Measurements from ENCODE around the gene CRTC3.
"Not testable (repeated sequence)": the region's sequence is repeated elsewhere in the genome, so short reads cannot be mapped to it uniquely, and the experiment has no call there.

The CRTC3 gene

DNA sequence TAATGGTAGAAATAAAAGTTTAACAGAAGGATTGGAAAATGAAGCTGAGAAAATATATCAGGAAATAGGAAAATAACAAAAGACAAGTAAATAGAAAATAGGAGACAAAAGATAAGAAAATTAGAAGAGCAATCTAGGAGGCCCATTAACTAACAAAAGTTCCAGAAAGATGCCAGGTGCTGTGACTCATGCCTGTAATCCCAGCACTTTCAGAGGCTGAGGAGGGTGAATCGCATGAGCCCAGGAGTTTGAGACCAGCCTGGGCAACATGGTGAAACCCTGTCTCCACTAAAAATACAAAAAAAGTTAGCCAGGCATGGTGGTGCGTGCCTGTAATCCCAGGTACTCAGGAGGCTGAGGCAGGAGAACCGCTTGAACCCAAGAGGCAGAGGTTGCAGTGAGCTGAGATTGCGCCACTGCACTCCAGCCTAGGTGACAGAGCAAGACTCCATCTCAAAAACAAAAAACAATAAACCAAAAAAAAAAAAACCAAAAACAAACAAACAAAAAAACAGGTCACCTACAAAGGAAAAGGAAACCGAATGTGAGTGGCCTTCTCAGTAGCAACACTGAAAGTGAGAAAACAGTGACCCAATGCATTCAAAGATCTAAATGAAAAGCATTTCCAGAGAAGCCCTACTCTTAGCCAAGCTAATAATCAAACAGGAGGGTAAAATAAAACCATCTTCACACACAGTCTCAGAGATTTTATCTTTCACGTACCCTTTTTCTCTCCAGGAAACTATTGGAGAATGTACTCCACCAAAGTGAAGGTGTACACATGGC, 5.5 kb upstream of the CRTC3 start:
- DNase-seq, result not testable (repeated sequence)

DNA sequence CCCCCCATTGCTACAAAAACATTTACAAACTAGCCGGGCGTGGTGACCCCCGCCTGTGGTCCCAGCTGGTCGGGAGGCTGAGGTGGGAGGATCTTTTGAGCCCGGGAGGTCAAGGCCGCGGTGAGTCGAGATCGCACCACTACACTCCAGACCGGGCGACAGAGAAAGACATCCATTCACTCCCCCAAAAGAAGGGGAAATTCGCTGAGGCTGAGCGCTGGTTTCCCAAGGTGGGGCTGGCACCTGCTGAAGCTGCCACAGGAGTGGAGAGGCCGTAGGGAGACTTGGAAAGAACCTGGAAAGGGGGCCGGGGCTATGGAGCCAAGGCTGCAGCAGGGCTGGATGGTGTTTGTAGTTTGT, 732 bp upstream of the CRTC3 start:
- DNase-seq, result no peak

GRCh38 chr15:90530250-90531051, 728 bp downstream of the CRTC3 start:
- DNase-seq, result peak; percentile 86

DNA sequence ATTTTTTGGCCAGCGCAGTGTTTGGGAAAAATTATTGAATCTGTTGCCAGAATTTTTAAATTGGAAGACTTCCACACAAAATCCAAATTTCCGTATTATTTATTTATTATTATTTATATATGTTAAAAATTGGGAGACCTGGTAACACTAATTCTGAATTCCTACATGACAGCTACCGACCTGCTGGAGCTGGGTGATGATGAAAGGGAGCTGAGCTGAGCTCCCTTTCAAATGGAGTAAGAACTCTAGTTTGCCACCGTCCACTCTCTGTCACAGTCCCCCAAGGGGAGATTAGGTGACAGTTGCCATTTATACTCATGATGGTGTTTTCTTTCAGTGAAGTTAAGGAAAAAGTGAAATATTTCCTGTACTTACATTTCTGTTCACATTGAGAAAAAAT, 1.4 kb downstream of the CRTC3 start:
- no peak for DNase-seq

DNA sequence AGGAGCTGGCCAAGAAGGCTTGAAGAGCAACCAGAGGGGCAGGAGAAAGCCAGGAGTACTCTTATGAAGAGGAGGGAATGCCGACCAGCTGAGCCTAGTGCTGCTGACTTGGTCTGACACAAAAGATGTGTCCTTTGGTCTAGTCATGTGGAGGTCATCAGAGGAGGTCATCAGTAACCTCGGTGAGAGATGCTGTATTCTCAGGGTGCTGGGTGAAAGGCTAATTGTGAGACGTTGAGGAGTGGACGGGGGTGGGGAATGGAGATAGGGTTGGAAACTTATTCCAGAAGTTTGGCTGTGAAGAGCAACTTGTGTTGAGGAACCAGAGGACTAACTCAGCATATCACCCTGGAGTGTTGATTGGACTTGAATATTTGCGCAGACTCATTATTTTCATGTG, 5.5 kb downstream of the CRTC3 start:
- DNase-seq, result no peak

- DNase-seq, result no peak
Observed at GRCh38 chr15:90539789-90540188, 10.1 kb downstream of the CRTC3 start.

- DNase-seq, result no peak
Observed at GRCh38 chr15:90540768-90541167, 11.0 kb downstream of the CRTC3 start.

- no peak for DNase-seq
Observed at GRCh38 chr15:90545095-90545494, 15.4 kb downstream of the CRTC3 start.

- DNase-seq, result no peak
Observed at GRCh38 chr15:90547540-90547939, 17.8 kb downstream of the CRTC3 start.

DNA sequence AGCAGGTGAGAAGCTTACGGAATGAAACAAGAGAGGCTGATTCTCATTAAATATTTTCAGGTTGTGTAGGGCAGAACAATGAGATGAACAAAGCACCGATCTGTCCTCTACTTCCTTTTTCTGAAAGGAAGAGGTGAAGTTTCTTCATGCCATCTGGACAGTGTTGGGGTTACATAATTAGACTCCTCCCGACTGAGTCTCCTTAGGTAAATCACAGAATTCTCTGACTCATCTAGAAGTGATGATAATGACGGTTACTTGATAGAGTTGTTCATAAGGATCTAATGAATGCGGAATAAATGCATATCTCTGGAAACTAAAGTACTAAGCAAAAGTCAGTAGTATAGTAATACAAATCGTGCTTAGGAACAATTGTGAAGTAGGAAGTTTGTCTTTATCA, 21.2 kb downstream of the CRTC3 start:
- no peak for DNase-seq

DNA sequence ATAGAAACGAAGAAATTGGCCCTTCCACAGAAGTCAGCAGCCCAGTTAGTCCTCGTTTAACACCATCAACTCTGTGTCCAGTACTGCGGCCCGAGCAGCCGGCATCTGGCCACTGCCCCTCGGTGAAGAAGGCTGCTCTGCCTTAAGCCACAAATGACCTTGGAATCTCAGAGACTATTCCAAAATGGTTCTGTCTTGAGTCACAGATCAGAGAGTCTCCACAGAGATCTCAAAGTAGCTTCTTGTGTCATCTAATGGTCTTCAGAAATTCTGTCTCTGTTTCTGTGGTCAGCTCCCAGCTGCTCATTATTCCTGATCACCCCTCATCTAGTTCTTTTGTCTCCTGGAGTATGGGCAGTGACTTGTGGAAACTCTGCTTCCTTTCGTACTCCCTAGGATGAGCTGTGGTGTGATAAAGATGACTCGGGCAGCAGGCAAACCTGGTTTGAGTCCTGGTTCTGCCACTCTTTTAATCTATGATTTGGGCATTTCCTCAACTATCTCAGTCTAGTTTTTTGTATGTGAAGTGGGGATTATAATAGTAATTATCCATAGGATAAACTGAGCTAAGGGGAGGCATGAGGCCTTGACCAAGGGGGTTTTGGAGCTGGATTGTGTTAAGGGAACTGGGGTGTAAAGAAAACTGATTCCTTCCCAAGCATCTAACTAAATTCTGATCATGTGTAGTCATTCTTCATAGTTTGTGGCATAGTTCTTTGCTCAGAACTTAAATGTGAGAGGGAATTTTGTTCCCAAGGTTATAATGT, 22.6 kb downstream of the CRTC3 start:
- DNase-seq, result peak; percentile 31

- no peak for DNase-seq
Observed at GRCh38 chr15:90552929-90553211, 23.1 kb downstream of the CRTC3 start.

- DNase-seq, result peak; percentile 81
Observed at GRCh38 chr15:90553248-90553745, 23.6 kb downstream of the CRTC3 start.

- peak; percentile 45 for DNase-seq
Observed at GRCh38 chr15:90557186-90558084, 27.7 kb downstream of the CRTC3 start.

GRCh38 chr15:90558171-90558573, 28.4 kb downstream of the CRTC3 start:
- peak; percentile 16 for DNase-seq

DNA sequence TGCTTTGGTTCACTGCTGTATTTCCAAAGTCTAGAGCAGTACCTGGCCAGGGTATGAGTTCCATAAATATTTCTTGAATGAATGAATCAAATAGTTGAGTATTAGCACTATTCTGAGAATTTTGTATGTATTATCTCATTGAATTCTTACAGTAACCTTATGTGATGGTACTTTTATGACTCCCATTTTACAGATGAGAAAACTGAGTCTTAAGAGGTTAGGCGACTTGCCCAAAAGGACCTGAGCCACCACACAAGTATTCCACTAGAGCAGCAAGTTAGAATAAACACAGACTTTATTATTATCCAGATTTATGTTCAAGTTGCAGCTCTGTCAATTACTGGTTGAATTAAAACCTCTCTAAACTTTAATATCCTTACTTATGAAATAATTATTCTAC, 29.4 kb downstream of the CRTC3 start:
- no peak for DNase-seq

DNA sequence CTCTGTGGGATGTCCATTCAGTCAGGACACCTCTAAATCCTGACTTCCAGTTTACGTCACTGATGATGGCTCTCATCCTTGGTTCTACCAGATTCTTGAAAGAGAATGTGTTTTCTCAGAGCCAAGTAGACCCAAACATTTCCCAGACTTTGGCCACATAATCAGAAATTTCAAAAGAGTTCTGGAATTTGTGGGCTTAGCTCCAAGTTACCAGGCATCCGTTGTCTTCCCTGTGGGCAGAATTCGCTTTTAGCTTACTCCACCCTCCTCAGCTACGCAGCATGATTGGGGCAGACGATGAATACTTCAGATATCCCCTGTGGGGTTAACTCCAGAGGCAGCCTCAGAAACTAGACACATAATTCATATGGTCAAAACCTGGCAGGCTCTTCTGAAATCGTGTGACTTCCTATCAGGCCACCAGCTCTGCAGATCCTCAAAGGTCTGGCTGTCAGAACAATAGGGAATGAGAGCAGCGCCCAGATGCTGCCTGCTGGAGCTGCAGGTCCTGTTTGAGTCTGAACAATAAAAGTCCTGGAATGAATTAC, 30.6 kb downstream of the CRTC3 start:
- DNase-seq, result peak; percentile 47

- DNase-seq, result peak; percentile 46
Observed at GRCh38 chr15:90561344-90562244, 31.9 kb downstream of the CRTC3 start.

- DNase-seq, result no peak
Observed at GRCh38 chr15:90562669-90563068, 32.9 kb downstream of the CRTC3 start.

GRCh38 chr15:90563463-90563862, 33.7 kb downstream of the CRTC3 start:
- no peak for DNase-seq

- no peak for DNase-seq
Observed at GRCh38 chr15:90564051-90564450, 34.3 kb downstream of the CRTC3 start.

Data from eye (tissue), 1 donor.